ENCODE results near the gene GMPR2.

DNA sequence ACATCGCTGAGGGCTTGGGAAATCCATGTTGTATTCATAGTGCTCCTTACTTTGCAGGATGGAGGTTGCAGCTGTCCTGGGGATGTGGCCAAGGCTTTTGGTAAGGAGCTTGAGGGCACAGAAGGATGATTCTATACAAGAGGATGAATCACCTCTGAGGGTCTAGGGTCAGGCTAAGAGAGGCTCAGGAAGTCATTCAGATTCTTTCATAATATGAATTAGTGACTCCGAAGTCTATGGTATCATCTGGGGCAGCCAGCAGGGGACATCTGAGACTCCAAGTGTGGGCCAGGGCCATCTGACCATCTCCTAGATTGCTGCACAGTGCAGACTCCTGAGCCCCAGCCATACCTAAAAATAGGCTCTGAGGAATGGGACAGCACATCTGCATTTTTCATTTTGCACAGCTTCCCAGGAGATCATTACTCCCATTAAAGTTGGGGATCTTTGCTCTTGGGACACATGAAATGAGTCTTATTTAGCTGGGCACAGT is 4.8 kb downstream of the GMPR2 start:
- TF ChIP-seq, protein P1, sequence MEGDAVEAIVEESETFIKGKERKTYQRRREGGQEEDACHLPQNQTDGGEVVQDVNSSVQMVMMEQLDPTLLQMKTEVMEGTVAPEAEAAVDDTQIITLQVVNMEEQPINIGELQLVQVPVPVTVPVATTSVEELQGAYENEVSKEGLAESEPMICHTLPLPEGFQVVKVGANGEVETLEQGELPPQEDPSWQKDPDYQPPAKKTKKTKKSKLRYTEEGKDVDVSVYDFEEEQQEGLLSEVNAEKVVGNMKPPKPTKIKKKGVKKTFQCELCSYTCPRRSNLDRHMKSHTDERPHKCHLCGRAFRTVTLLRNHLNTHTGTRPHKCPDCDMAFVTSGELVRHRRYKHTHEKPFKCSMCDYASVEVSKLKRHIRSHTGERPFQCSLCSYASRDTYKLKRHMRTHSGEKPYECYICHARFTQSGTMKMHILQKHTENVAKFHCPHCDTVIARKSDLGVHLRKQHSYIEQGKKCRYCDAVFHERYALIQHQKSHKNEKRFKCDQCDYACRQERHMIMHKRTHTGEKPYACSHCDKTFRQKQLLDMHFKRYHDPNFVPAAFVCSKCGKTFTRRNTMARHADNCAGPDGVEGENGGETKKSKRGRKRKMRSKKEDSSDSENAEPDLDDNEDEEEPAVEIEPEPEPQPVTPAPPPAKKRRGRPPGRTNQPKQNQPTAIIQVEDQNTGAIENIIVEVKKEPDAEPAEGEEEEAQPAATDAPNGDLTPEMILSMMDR (IDR thresholded peaks at IDR 0.05; ENCODE audit: low read length) = no peak
- no peak for TF ChIP-seq EZH2 (IDR thresholded peaks at IDR 0.05; ENCODE audit: borderline replicate concordance, low read length)

All from OCI-LY1 (cell line).